ENCODE measurements around the gene VTI1A.
A peak's percentile ranks its signal among the peaks of the same experiment; 100 is the strongest.

Gene VTI1A

DNA sequence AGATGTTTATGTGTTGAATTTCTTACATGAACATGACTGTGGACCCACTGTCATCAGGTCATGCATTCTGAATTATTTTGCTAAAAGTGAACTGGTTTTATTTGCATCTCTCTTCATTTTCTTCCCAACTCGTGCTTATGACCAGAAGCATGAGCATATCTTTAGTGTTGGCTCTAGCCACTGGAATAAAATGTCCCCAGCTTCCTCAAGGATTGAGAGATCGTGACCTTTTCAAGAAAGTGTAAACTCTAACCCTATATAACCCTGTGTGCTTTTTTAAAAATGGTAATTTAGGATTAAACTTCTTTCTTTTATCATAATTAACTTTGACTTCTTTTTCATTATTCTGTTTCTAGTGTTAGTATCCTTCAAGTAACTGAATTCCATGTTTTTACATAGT lies 55.5 kb downstream of the VTI1A start:
- H3K4me3 ChIP-seq (ENCODE audit: low read depth, low read length): no peak overlapping the region
- DNase-seq (ENCODE audit: low read depth): no peak
- TF ChIP-seq, protein P1, sequence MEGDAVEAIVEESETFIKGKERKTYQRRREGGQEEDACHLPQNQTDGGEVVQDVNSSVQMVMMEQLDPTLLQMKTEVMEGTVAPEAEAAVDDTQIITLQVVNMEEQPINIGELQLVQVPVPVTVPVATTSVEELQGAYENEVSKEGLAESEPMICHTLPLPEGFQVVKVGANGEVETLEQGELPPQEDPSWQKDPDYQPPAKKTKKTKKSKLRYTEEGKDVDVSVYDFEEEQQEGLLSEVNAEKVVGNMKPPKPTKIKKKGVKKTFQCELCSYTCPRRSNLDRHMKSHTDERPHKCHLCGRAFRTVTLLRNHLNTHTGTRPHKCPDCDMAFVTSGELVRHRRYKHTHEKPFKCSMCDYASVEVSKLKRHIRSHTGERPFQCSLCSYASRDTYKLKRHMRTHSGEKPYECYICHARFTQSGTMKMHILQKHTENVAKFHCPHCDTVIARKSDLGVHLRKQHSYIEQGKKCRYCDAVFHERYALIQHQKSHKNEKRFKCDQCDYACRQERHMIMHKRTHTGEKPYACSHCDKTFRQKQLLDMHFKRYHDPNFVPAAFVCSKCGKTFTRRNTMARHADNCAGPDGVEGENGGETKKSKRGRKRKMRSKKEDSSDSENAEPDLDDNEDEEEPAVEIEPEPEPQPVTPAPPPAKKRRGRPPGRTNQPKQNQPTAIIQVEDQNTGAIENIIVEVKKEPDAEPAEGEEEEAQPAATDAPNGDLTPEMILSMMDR (IDR thresholded peaks at IDR 0.05; ENCODE audit: control insufficient read depth, extremely low read depth, insufficient read depth): no peak

DNA sequence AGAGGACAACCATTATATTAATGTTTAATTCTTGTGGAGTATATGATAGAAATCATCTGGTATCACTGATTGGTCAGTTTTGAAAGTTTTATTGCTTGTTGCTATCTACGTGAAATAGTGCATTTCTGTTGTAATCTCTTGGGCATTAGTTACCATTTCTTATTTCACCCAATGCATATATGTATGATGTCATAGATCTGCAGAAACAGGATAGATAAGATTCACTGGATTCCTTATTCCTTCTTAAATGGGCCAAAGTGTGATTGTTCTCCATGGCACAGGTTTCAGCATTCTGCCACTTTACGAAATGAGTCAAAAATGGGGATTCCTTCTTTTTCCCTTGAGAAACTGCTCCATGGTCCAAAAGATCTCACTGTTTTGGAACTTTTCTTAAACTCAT lies 56.6 kb downstream of the VTI1A start:
- TF ChIP-seq, protein P1 (IDR thresholded peaks at IDR 0.05; ENCODE audit: control insufficient read depth, extremely low read depth, insufficient read depth): no peak
- DNase-seq (ENCODE audit: low read depth): no peak
- no peak overlapping the region for H3K4me3 ChIP-seq (ENCODE audit: low read depth, low read length)

DNA sequence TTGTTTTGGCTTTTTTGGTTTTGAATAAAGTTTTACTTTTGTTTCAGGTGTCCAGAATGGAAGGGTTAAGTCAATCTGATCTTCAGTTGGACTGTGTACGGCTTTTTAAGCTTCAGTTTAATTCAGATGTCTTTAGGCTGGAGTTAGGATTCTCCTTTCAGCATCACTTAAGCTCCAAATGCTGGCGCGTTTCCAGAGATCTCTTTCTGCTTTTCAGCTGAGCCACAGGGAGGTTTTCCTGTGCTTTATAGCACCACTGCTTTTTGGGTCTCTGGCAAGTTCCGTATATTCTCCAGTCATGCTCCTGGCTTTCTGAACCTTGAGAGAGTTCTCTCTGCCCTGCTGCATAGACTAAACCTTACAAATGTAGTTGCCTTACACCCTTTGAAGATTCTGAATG lies 60.0 kb downstream of the VTI1A start:
- DNase-seq (ENCODE audit: low read depth): no peak
- TF ChIP-seq, protein P1 (IDR thresholded peaks at IDR 0.05; ENCODE audit: control insufficient read depth, extremely low read depth, insufficient read depth): no peak
- H3K4me3 ChIP-seq (ENCODE audit: low read depth, low read length): no peak overlapping the region

DNA sequence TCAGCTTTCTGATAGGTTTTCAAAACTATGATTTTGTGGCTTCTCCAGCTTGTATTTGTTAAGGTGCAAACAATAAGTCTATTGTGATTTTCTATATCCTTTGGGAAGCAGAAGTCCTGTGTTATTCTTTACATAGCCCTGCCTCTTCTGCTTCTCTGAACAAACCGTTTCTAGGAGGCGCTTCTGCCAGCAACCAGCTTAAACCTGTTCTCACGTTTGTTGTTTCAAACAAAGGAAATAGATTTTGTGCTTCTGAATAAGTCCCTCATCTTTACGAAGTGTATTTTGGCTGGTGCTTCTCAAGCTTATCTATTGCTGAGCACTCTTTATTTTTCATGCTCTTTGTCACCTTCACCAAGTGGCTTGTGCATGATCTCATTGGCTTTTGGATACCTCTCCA lies 61.0 kb downstream of the VTI1A start:
- DNase-seq (ENCODE audit: low read depth): peak; percentile 68
- no peak overlapping the region for H3K4me3 ChIP-seq (ENCODE audit: low read depth, low read length)
- TF ChIP-seq, protein P1 (IDR thresholded peaks at IDR 0.05; ENCODE audit: control insufficient read depth, extremely low read depth, insufficient read depth): no peak

DNA sequence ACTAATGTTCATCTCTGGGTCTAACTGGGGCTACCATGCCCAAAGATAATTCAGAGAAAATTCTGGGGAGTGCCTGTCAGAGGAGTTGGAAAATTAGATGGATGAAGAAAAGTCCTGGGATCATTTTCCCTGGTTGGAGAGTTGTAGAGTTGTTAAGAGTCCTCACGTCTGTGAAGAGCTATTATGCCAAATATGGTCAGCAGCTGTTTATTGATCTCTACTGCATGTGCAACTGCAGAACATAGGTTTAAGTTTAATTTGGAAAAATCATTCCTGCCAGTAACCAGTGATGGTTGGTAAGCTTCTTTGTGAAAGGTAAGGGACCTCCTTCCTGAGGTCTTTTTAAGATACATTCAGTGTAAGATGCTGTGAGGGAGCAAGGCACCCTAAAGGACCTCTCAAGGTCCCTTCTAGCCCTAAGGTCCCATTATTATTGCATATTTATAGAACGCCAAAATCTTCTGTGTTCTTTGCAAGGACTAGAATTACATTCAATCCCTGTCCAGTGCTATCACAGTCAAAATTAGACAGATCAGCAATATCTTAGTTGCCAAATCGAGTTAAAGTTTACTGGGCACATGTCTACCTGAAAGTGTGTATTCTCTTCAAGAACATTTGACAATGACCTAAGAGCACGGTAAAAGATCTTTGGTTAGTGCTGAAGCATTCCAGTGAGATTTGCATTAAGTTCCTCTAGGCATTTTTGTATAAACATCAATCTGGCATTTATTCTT lies 62.7 kb downstream of the VTI1A start:
- TF ChIP-seq, protein P1 (IDR thresholded peaks at IDR 0.05; ENCODE audit: control insufficient read depth, extremely low read depth, insufficient read depth): no peak
- DNase-seq (ENCODE audit: low read depth): no peak
- no peak overlapping the region for H3K4me3 ChIP-seq (ENCODE audit: low read depth, low read length)

DNA sequence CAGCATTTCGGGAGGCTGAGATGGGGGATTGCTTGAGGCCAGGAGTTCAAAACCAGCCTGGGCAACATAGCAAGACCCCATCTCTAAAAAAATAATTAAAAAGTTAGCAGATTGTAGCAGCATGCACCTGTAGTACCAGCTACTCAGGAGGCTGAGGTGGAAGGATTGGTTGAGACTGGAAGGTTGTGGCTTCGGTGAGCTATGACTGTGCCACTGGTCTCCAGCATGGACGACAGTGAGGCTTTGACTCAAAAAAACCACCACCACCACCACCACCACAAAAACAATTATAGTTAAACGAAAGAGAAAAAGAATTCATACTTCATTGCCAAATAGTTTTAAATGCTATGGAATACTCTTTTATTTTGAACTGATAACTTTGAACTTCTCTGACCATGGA lies 63.4 kb downstream of the VTI1A start:
- H3K4me3 ChIP-seq (ENCODE audit: low read depth, low read length): no peak overlapping the region
- TF ChIP-seq, protein P1 (IDR thresholded peaks at IDR 0.05; ENCODE audit: control insufficient read depth, extremely low read depth, insufficient read depth): no peak
- DNase-seq (ENCODE audit: low read depth): no peak

DNA sequence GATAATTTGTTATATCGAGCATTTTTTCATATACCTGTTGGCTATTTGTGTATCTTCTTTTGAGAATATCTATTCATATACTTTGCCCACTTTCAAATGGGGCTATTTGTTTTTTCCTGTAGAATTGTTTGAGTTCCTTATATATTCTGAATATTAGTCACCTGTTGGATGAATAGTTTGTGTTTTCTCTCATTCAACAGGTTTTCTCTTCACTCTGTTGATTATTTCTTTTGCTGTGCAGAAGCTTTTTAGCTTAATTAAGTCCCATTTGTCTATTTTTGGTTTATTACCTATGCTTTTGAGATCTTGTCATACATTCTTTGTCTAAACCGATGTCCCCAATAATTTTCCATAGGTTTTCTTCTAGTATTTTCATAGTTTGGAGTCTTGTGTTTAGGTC lies 65.3 kb downstream of the VTI1A start:
- no peak for DNase-seq (ENCODE audit: low read depth)
- no peak overlapping the region for H3K4me3 ChIP-seq (ENCODE audit: low read depth, low read length)
- TF ChIP-seq, protein P1 (IDR thresholded peaks at IDR 0.05; ENCODE audit: control insufficient read depth, extremely low read depth, insufficient read depth): no peak
